ENCODE data around the gene PAIP1. TPM values are rescaled to one million over a fixed set of nuclear protein-coding genes. Genes with fewer than 3 reads are reported as not detected.

PAIP1 gene
- total and polyA plus RNA-seq, 2 donors (not counting 3 experiments of a cell fraction or from before 2014, with no cell fraction given), result 69.1 to 90.1 TPM

GRCh38 chr5:43540746-43541145 lies 16.1 kb downstream of the PAIP1 start:
- intact Hi-C loops (cut with micrococcal nuclease), result loop anchor here (2.0 kb wide), 1 partner anchor 48 kb away; no protein-coding TSS in a partner anchor
- Histone ChIP-seq H3K36me3 (ENCODE audit: control insufficient read depth in 2 of 2, extremely low read depth in 1 of 2, insufficient read depth in 2 of 2, low read length in 2 of 2) (peaks cover 6 to 28% of the 10 kb centered on the region in 2 experiments), H3K4me1 (ENCODE audit: control insufficient read depth, extremely low read depth, insufficient read depth, low read length) (no peaks in the 10 kb centered on the region), H3K9ac (replicated peaks; ENCODE audit: extremely low read depth, insufficient read depth, low read length) (no peak overlapping the region), H3K27me3 (ENCODE audit: control insufficient read depth in 2 of 2, insufficient read depth in 2 of 2, low read length in 2 of 2) (no peaks in the 10 kb centered on the region), H3K79me2 (ENCODE audit: control insufficient read depth, insufficient read depth, low read length) (peaks cover 13% of the 10 kb centered on the region), H2AFZ (ENCODE audit: low read depth, low read length) (no peak overlapping the region), H3K4me2 (ENCODE audit: insufficient read depth, low read length) (no peak overlapping the region), H3K9me3 (replicated peaks; ENCODE audit: control insufficient read depth, insufficient read depth, low read length) (no peaks in the 10 kb centered on the region), H4K20me1 (replicated peaks; ENCODE audit: control insufficient read depth, extremely low read depth, insufficient read depth, low read length) (no peaks in the 10 kb centered on the region), H3K9me1 (replicated peaks; ENCODE audit: control insufficient read depth, extremely low read depth, insufficient read depth, low read length) (no peaks in the 10 kb centered on the region), H3K27ac (ENCODE audit: insufficient read depth, low read depth, low read length) (no peak overlapping the region), H3K4me3 (replicated peaks in 1 of 3; ENCODE audit: insufficient read depth in 1 of 3, low read depth in 1 of 3, low read length in 3 of 3) (no peak overlapping the region)
- no TSS peak for BruUV-seq (replicated peaks)
- CTCF ChIA-PET, result interaction anchor here (1.5 to 2.8 kb wide), 2 partner anchors 13 to 91 kb away, joined by 6 to 9 read pairs; no protein-coding TSS in a partner anchor
- no peak for TF ChIP-seq FOS (IDR thresholded peaks at IDR 0.05; ENCODE audit: borderline replicate concordance, insufficient read depth, low read length)
- TF ChIP-seq JUN (IDR thresholded peaks at IDR 0.05; ENCODE audit: borderline replicate concordance, insufficient read depth, insufficient read length, low read depth), result no peak
- TF ChIP-seq POLR2AphosphoS5 (IDR thresholded peaks at IDR 0.05; ENCODE audit: insufficient read depth, low read depth, low read length), result no peak
- TF ChIP-seq EZH2 (IDR thresholded peaks at IDR 0.05; ENCODE audit: borderline replicate concordance, low read depth, low read length, severe bottlenecking), result no peak
- TF ChIP-seq, protein P1, sequence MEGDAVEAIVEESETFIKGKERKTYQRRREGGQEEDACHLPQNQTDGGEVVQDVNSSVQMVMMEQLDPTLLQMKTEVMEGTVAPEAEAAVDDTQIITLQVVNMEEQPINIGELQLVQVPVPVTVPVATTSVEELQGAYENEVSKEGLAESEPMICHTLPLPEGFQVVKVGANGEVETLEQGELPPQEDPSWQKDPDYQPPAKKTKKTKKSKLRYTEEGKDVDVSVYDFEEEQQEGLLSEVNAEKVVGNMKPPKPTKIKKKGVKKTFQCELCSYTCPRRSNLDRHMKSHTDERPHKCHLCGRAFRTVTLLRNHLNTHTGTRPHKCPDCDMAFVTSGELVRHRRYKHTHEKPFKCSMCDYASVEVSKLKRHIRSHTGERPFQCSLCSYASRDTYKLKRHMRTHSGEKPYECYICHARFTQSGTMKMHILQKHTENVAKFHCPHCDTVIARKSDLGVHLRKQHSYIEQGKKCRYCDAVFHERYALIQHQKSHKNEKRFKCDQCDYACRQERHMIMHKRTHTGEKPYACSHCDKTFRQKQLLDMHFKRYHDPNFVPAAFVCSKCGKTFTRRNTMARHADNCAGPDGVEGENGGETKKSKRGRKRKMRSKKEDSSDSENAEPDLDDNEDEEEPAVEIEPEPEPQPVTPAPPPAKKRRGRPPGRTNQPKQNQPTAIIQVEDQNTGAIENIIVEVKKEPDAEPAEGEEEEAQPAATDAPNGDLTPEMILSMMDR (IDR thresholded peaks at IDR 0.05; ENCODE audit: extremely low read depth in 1 of 2, insufficient read depth in 1 of 2, low read depth in 1 of 2, low read length in 2 of 2), result no peak
- TF ChIP-seq MAX (IDR thresholded peaks at IDR 0.05; ENCODE audit: insufficient read depth, insufficient read length), result no peak
- TF ChIP-seq POLR2A (IDR thresholded peaks at IDR 0.05; ENCODE audit: low read depth, low read length), result no peak
- no peak for TF ChIP-seq GATA2 (IDR thresholded peaks at IDR 0.05; ENCODE audit: insufficient read depth, insufficient read length, low read depth, low read length)
- TF ChIP-seq MYC (IDR thresholded peaks at IDR 0.05; ENCODE audit: low read depth, low read length), result no peak
- dilution Hi-C loops (cut with MboI; ENCODE audit: extremely low pct_ligation_motif_present, low sequenced_read_pairs), result no loop called here
- FAIRE-seq, result no peak
- no peak for DNase-seq (ENCODE audit: low read depth, low spot score)
- POLR2A ChIA-PET, result interaction anchor here (0.6 kb wide), 1 partner anchor 11 kb away, joined by 4 read pairs; no protein-coding TSS in a partner anchor
